HepG2 (cell line): ENCODE data around the gene RAB23. TPM values are rescaled to one million over a fixed set of nuclear protein-coding genes. Genes with fewer than 3 reads are reported as not detected.
A peak's percentile ranks its signal among the peaks of the same experiment; 100 is the strongest.

Experiments used
- AHR ChIP-seq: IDR thresholded peaks from 2 replicates; pipeline ENCODE4 v1.6.1; 2018; ENCODE audit warnings: missing genetic modification reagents, missing compliant biosample characterization
- E2F2 ChIP-seq: sonication (generic); formaldehyde crosslinking; IDR thresholded peaks from 2 replicates; pipeline ENCODE4 v1.4.0; 2020; ENCODE audit warnings: missing genetic modification reagents, borderline replicate concordance
- E2F5 ChIP-seq: sonication (generic); formaldehyde crosslinking; conservative IDR thresholded peaks from 2 replicates; pipeline ENCODE4 v1.4.0; 2020; ENCODE audit warnings: missing genetic modification reagents
- ESRRA ChIP-seq: sonication (generic); formaldehyde crosslinking; IDR thresholded peaks from 2 replicates; pipeline ENCODE4 v1.5.1; 2020; ENCODE audit warnings: mild to moderate bottlenecking, low read depth, missing genetic modification reagents
- FOXK1 ChIP-seq: sonication (generic); formaldehyde crosslinking; IDR thresholded peaks from 2 replicates; pipeline ENCODE4 v1.4.0; 2020; ENCODE audit warnings: low read depth, missing genetic modification reagents, borderline replicate concordance
- GABPA ChIP-seq, 2 experiments: IDR thresholded peaks; 2 replicates each; pipeline ENCODE4 v1.6.1; 2011 to 2016; ENCODE audit warnings: low read depth in 2 of 2, low read length in 1 of 2, missing biosample characterization in 1 of 2, missing genetic modification characterization in 1 of 2
- HMG20B ChIP-seq: conservative IDR thresholded peaks from 2 replicates; pipeline ENCODE4 v1.6.1; 2016; ENCODE audit warnings: missing genetic modification reagents, missing compliant biosample characterization
- IRF9 ChIP-seq: sonication (generic); formaldehyde crosslinking; IDR thresholded peaks from 2 replicates; pipeline ENCODE4 v1.8.0; 2022; ENCODE audit warnings: missing genetic modification reagents, mild to moderate bottlenecking, borderline replicate concordance
- NR3C1 ChIP-seq: sonication (generic); formaldehyde crosslinking; IDR thresholded peaks from 2 replicates; pipeline ENCODE4 v1.4.0; 2020; ENCODE audit warnings: missing genetic modification reagents
- SMAD1 ChIP-seq: sonication (generic); formaldehyde crosslinking; IDR thresholded peaks from 2 replicates; pipeline ENCODE4 v1.4.0; 2020; ENCODE audit warnings: missing genetic modification reagents, low read depth, mild to moderate bottlenecking, borderline replicate concordance
- polyA plus RNA-seq, 8 experiments: library from polyadenylated mRNA; depleted of rRNA in 3 of 8; stranded (reverse) in 7 of 8; unstranded in 1 of 8; fragments of >200 nt; fragmentation: Illumina TruSeq in 4 of 8; extraction: Trizol in 4 of 8; gene quantifications; 2 replicates each; pipeline versions ENCODE4 v1.2.1 to v1.2.3, GENCODE V29; 2011 to 2016; ENCODE audit warnings: low read depth in 4 of 8, missing spikeins in 1 of 8, mixed read lengths in 1 of 8; ENCODE audit not compliant: insufficient read depth in 1 of 8
- total RNA-seq, 5 experiments: library from RNA; depleted of rRNA; stranded (reverse); fragments of >200 nt; fragmentation: Illumina TruSeq; extraction: Trizol; gene quantifications; 2 replicates each; pipeline ENCODE4 v1.2.3, GENCODE V29; 2016; ENCODE audit warnings: low read depth in 1 of 5
- TF ChIP-seq, protein P1 (sequence below): sonication (generic); formaldehyde crosslinking; IDR thresholded peaks from 2 replicates; pipeline ENCODE4 v1.5.0; 2020; ENCODE audit warnings: missing genetic modification reagents
- TF ChIP-seq, protein P2 (sequence below): IDR thresholded peaks from 2 replicates; pipeline ENCODE4 v1.6.1; 2016
- TF ChIP-seq, protein P3 (sequence below): sonication (generic); formaldehyde crosslinking; IDR thresholded peaks from 2 replicates; pipeline ENCODE4 v1.5.1; 2020; ENCODE audit warnings: missing genetic modification reagents, mild to moderate bottlenecking, borderline replicate concordance
- TF ChIP-seq, protein P4 (sequence below): sonication (generic); formaldehyde crosslinking; IDR thresholded peaks from 2 replicates; pipeline ENCODE4 v1.5.0; 2020; ENCODE audit warnings: missing genetic modification reagents
- TF ChIP-seq, protein P5 (sequence below): fragments of 450-650 bp; IDR thresholded peaks from 2 replicates; pipeline ENCODE4 v1.6.1; 2017

Gene RAB23
- total and polyA plus RNA-seq, 2 of the 13 experiments (the other 11 are each of a cell fraction or from before 2014, with no cell fraction given) = 5.5 to 16.4 TPM

GRCh38 chr6:57221936-57222742 lies at the start of gene RAB23 (continued):
- TF ChIP-seq E2F5 (0 out of 2 replicates have a peak, but pooled peaks have one; percentile 64), GABPA (IDR thresholded peaks at IDR 0.05; ENCODE audit: low read depth, low read length) (no peak), GABPA (CRISPR knock-in tag; IDR thresholded peaks at IDR 0.05; ENCODE audit: low read depth) (no peak), NR3C1 (CRISPR knock-in tag) (no peak), AHR (no peak), IRF9 (CRISPR knock-in tag) (0 out of 2 replicates have a peak, but pooled peaks have one; percentile 10), ESRRA (peak; percentile 53; the same call in 1 of the 2 replicates), HMG20B (CRISPR knock-in tag) (no peak), E2F2 (CRISPR knock-in tag) (0 out of 2 replicates have a peak, but pooled peaks have one; percentile 15), FOXK1 (CRISPR knock-in tag) (no peak; the same call in 1 of the 2 replicates), SMAD1 (CRISPR knock-in tag) (peak; percentile 83; the same call in 1 of the 2 replicates)
- TF ChIP-seq, protein P1, sequence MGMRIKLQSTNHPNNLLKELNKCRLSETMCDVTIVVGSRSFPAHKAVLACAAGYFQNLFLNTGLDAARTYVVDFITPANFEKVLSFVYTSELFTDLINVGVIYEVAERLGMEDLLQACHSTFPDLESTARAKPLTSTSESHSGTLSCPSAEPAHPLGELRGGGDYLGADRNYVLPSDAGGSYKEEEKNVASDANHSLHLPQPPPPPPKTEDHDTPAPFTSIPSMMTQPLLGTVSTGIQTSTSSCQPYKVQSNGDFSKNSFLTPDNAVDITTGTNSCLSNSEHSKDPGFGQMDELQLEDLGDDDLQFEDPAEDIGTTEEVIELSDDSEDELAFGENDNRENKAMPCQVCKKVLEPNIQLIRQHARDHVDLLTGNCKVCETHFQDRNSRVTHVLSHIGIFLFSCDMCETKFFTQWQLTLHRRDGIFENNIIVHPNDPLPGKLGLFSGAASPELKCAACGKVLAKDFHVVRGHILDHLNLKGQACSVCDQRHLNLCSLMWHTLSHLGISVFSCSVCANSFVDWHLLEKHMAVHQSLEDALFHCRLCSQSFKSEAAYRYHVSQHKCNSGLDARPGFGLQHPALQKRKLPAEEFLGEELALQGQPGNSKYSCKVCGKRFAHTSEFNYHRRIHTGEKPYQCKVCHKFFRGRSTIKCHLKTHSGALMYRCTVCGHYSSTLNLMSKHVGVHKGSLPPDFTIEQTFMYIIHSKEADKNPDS (CRISPR knock-in tag) = no peak
- TF ChIP-seq, protein P2, sequence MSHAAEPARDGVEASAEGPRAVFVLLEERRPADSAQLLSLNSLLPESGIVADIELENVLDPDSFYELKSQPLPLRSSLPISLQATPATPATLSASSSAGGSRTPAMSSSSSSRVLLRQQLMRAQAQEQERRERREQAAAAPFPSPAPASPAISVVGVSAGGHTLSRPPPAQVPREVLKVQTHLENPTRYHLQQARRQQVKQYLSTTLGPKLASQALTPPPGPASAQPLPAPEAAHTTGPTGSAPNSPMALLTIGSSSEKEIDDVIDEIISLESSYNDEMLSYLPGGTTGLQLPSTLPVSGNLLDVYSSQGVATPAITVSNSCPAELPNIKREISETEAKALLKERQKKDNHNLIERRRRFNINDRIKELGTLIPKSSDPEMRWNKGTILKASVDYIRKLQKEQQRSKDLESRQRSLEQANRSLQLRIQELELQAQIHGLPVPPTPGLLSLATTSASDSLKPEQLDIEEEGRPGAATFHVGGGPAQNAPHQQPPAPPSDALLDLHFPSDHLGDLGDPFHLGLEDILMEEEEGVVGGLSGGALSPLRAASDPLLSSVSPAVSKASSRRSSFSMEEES (CRISPR knock-in tag) = no peak
- TF ChIP-seq, protein P3, sequence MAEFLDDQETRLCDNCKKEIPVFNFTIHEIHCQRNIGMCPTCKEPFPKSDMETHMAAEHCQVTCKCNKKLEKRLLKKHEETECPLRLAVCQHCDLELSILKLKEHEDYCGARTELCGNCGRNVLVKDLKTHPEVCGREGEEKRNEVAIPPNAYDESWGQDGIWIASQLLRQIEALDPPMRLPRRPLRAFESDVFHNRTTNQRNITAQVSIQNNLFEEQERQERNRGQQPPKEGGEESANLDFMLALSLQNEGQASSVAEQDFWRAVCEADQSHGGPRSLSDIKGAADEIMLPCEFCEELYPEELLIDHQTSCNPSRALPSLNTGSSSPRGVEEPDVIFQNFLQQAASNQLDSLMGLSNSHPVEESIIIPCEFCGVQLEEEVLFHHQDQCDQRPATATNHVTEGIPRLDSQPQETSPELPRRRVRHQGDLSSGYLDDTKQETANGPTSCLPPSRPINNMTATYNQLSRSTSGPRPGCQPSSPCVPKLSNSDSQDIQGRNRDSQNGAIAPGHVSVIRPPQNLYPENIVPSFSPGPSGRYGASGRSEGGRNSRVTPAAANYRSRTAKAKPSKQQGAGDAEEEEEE (CRISPR knock-in tag) = no peak
- TF ChIP-seq, protein P4, sequence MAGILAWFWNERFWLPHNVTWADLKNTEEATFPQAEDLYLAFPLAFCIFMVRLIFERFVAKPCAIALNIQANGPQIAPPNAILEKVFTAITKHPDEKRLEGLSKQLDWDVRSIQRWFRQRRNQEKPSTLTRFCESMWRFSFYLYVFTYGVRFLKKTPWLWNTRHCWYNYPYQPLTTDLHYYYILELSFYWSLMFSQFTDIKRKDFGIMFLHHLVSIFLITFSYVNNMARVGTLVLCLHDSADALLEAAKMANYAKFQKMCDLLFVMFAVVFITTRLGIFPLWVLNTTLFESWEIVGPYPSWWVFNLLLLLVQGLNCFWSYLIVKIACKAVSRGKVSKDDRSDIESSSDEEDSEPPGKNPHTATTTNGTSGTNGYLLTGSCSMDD = no peak
- TF ChIP-seq, protein P5, sequence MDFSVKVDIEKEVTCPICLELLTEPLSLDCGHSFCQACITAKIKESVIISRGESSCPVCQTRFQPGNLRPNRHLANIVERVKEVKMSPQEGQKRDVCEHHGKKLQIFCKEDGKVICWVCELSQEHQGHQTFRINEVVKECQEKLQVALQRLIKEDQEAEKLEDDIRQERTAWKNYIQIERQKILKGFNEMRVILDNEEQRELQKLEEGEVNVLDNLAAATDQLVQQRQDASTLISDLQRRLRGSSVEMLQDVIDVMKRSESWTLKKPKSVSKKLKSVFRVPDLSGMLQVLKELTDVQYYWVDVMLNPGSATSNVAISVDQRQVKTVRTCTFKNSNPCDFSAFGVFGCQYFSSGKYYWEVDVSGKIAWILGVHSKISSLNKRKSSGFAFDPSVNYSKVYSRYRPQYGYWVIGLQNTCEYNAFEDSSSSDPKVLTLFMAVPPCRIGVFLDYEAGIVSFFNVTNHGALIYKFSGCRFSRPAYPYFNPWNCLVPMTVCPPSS = no peak
